ENCODE data around the gene HHAT.

DNA sequence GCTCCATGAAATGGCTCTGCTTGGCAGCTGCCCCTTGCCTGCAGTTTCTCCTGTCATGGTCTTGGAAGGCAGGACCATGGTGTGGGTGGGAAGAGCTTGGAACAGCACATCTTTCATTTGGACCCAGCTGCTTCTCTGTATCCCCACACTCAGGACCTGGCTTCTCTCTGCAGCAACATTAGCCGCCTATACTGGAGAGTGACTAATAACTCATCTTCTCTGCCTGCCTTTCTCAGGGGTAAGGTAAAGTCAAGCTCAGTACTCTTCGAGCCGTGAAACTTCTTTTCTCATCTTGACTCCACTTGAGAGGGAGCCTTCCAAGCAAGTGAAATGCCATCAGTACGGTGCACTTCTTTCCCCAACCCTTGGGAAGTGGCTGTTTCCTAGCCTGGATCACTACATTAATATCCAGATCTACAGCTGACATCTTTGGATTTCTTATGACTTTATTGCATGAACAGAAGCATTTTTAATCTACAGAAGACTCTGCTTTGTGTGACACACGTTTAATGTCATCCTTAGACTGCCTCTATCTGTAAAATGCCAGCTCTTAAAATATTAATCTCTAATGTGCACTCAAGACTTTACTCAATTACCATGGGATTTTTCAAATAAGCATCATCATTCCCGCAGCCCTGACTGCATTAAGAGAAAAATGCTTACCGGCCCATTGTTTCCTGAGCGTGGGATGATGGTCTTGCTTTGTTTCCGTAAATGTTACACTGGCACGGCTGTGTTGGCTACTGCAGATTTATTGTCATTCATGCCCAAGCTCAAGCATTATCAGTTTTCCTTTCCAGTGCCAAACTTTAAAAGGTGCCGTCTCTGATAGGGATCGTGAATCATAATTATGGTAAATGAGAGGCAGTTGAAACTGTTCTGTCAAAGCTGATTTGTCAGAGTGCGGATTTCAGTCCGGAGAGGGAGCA, 242.9 kb downstream of the HHAT start:
- TF ChIP-seq ZNF282 (CRISPR knock-in tag; IDR thresholded peaks at IDR 0.05) = no peak
- no peak for TF ChIP-seq RAD21 (CRISPR knock-in tag; conservative IDR thresholded peaks at IDR 0.05 in 1 of 2, IDR thresholded peaks at IDR 0.05 in 1 of 2)
- no peak for TF ChIP-seq ZKSCAN3 (CRISPR knock-in tag; IDR thresholded peaks at IDR 0.05)
- TF ChIP-seq TEAD4 (IDR thresholded peaks at IDR 0.05; ENCODE audit: low read length) = no peak
- TF ChIP-seq TEAD4 (CRISPR knock-in tag; IDR thresholded peaks at IDR 0.05; ENCODE audit: borderline replicate concordance) = no peak
- TF ChIP-seq MYC (IDR thresholded peaks at IDR 0.05; ENCODE audit: low read depth, low read length) = no peak
- no peak for TF ChIP-seq MYC (CRISPR knock-in tag; IDR thresholded peaks at IDR 0.05; ENCODE audit: borderline replicate concordance, low read depth)
- TF ChIP-seq CHD2 (IDR thresholded peaks at IDR 0.05; ENCODE audit: low read depth, low read length) = no peak
- no peak for TF ChIP-seq CHD4 (IDR thresholded peaks at IDR 0.05; ENCODE audit: insufficient read depth, insufficient replicate concordance, low read depth, low read length, poor library complexity, severe bottlenecking)
- no peak for TF ChIP-seq JUN (IDR thresholded peaks at IDR 0.05; ENCODE audit: borderline replicate concordance, low read depth, low read length)
- TF ChIP-seq JUN (CRISPR knock-in tag; IDR thresholded peaks at IDR 0.05; ENCODE audit: borderline replicate concordance) = no peak
- TF ChIP-seq CTCF (IDR thresholded peaks at IDR 0.05 in 2 of 3, conservative IDR thresholded peaks at IDR 0.05 in 1 of 3; ENCODE audit: insufficient read depth in 2 of 3, low read depth in 1 of 3, low read length in 3 of 3) = no peak
- TF ChIP-seq, protein P1, sequence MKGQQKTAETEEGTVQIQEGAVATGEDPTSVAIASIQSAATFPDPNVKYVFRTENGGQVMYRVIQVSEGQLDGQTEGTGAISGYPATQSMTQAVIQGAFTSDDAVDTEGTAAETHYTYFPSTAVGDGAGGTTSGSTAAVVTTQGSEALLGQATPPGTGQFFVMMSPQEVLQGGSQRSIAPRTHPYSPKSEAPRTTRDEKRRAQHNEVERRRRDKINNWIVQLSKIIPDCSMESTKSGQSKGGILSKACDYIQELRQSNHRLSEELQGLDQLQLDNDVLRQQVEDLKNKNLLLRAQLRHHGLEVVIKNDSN (CRISPR knock-in tag; IDR thresholded peaks at IDR 0.05) = no peak
- no peak for TF ChIP-seq STAG1 (CRISPR knock-in tag; IDR thresholded peaks at IDR 0.05; ENCODE audit: borderline replicate concordance)
- TF ChIP-seq GTF2A2 (tag; IDR thresholded peaks at IDR 0.05) = no peak
